Measurements from ENCODE around the gene SLC34A3. TPM values are rescaled to one million over a fixed set of nuclear protein-coding genes. Genes with fewer than 3 reads are reported as not detected.

The SLC34A3 gene
- total and polyA plus RNA-seq, 9 donors: 0.15 to 0.46 TPM; not detected in 7

GRCh38 chr9:137280474-137281344 lies 50.0 kb downstream of the SLC34A3 start:
- Histone ChIP-seq H3K36me3 (no peaks in the 10 kb centered on the region), H3K9me3 (no peaks in the 10 kb centered on the region), H3K27ac (no peak overlapping the region), H3K27me3 (no peaks in the 10 kb centered on the region), H3K4me3 (no peak overlapping the region), H3K4me1 (ENCODE audit: insufficient read depth) (peaks cover 12% of the 10 kb centered on the region)
- intact Hi-C loops (cut with DNase I): no loop called here
- DNase-seq: peak in 3 of 5 donors; percentile 17 to 38 (median 34)
- no peak for TF ChIP-seq POLR2A (IDR thresholded peaks at IDR 0.05)
- TF ChIP-seq, protein P1, sequence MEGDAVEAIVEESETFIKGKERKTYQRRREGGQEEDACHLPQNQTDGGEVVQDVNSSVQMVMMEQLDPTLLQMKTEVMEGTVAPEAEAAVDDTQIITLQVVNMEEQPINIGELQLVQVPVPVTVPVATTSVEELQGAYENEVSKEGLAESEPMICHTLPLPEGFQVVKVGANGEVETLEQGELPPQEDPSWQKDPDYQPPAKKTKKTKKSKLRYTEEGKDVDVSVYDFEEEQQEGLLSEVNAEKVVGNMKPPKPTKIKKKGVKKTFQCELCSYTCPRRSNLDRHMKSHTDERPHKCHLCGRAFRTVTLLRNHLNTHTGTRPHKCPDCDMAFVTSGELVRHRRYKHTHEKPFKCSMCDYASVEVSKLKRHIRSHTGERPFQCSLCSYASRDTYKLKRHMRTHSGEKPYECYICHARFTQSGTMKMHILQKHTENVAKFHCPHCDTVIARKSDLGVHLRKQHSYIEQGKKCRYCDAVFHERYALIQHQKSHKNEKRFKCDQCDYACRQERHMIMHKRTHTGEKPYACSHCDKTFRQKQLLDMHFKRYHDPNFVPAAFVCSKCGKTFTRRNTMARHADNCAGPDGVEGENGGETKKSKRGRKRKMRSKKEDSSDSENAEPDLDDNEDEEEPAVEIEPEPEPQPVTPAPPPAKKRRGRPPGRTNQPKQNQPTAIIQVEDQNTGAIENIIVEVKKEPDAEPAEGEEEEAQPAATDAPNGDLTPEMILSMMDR (IDR thresholded peaks at IDR 0.05): no peak
- TF ChIP-seq EP300 (IDR thresholded peaks at IDR 0.05): no peak
- WGBS, 3 donors: 74 to 81% (median 79%) methylated on average over 73 to 85 of the region's 85 CpGs

- no peak overlapping the region for H3K27ac ChIP-seq
- peaks cover 10% of the 10 kb centered on the region for H3K4me1 ChIP-seq (ENCODE audit: insufficient read depth)
- WGBS, 3 donors: 86 to 90% (median 90%) methylated on average over 38 to 39 of the region's 39 CpGs
- H3K27me3 ChIP-seq: no peaks in the 10 kb centered on the region
- DNase-seq: peak in 2 of 5 donors; percentile 25 to 34
- TF ChIP-seq EP300 (IDR thresholded peaks at IDR 0.05) (no peak), POLR2A (IDR thresholded peaks at IDR 0.05) (no peak)
- TF ChIP-seq, protein P1 (IDR thresholded peaks at IDR 0.05): no peak
- no peaks in the 10 kb centered on the region for H3K36me3 ChIP-seq
- H3K9me3 ChIP-seq: no peaks in the 10 kb centered on the region
- intact Hi-C loops (cut with DNase I): no loop called here
- H3K4me3 ChIP-seq: no peak overlapping the region
Measured at GRCh38 chr9:137281345-137282116, 50.8 kb downstream of the SLC34A3 start.

Other genes starting within 250 kb of the SLC34A3 start
Only the 30 nearest of the 31 such genes appear.
- gene PAXX, start 238.5 kb upstream of the SLC34A3 start, total RNA-seq: 10 to 100 TPM; 23.6 to 48.9 (median 37.5) TPM
- gene PAXX, start 238.5 kb upstream of the SLC34A3 start, polyA plus RNA-seq: 10 to 100 TPM in 1 of 2 donors, 1 to 10 TPM in 1; 1.1 to 47.8 TPM
- 1 to 10 TPM in 3 of 7 donors, under 1 TPM in 2, not detected in 2; 0.57 to 6.5 (median 1.5) TPM for gene CLIC3, start 234.3 kb upstream of the SLC34A3 start, total RNA-seq
- 1 to 10 TPM in 1 of 2 donors, not detected in 1; 1.1 TPM for gene CLIC3, start 234.3 kb upstream of the SLC34A3 start, polyA plus RNA-seq
- 10 to 100 TPM in 5 of 7 donors, 1 to 10 TPM in 2; 5.8 to 26.9 (median 13.7) TPM for gene ABCA2, start 202.7 kb upstream of the SLC34A3 start, total RNA-seq
- gene ABCA2, start 202.7 kb upstream of the SLC34A3 start, polyA plus RNA-seq: 10 to 100 TPM in 1 of 2 donors, 1 to 10 TPM in 1; 2.0 to 10.5 TPM
- gene FUT7, start 198.8 kb upstream of the SLC34A3 start, total RNA-seq: under 1 TPM in 1 of 7 donors, not detected in 6; 0.08 TPM
- gene FUT7, start 198.8 kb upstream of the SLC34A3 start, polyA plus RNA-seq: under 1 TPM in 1 of 2 donors, not detected in 1; 0.07 TPM
- 100 to 1,000 TPM in 2 of 7 donors, 10 to 100 TPM in 5; 22.3 to 112 (median 49.9) TPM for gene NPDC1, start 184.7 kb upstream of the SLC34A3 start, total RNA-seq
- 10 to 100 TPM in 1 of 2 donors, 1 to 10 TPM in 1; 2.1 to 67.9 TPM for gene NPDC1, start 184.7 kb upstream of the SLC34A3 start, polyA plus RNA-seq
- gene ENTPD2, start 176.8 kb upstream of the SLC34A3 start, total RNA-seq: 1 to 10 TPM in 4 of 7 donors, under 1 TPM in 3; 0.12 to 5.1 (median 1.0) TPM
- gene ENTPD2, start 176.8 kb upstream of the SLC34A3 start, polyA plus RNA-seq: under 1 TPM; 0.32 to 0.82 TPM
- under 1 TPM in 5 of 7 donors, not detected in 2; 0.24 to 0.62 (median 0.37) TPM for gene SAPCD2, start 160.3 kb upstream of the SLC34A3 start, total RNA-seq
- under 1 TPM; 0.10 to 0.15 TPM for gene SAPCD2, start 160.3 kb upstream of the SLC34A3 start, polyA plus RNA-seq
- 1 to 10 TPM; 1.3 to 6.3 (median 4.1) TPM for gene UAP1L1, start 153.4 kb upstream of the SLC34A3 start, total RNA-seq
- 1 to 10 TPM; 3.0 to 4.1 TPM for gene UAP1L1, start 153.4 kb upstream of the SLC34A3 start, polyA plus RNA-seq
- 10 to 100 TPM; 30.2 to 55.1 (median 38.6) TPM for gene MAN1B1, start 143.9 kb upstream of the SLC34A3 start, total RNA-seq
- gene MAN1B1, start 143.9 kb upstream of the SLC34A3 start, polyA plus RNA-seq: 100 to 1,000 TPM in 1 of 2 donors, 10 to 100 TPM in 1; 44.0 to 109 TPM
- 100 to 1,000 TPM in 2 of 7 donors, 10 to 100 TPM in 5; 39.8 to 117 (median 95.6) TPM for gene DPP7, start 116.2 kb upstream of the SLC34A3 start, total RNA-seq
- 10 to 100 TPM in 1 of 2 donors, 1 to 10 TPM in 1; 3.0 to 88.7 TPM for gene DPP7, start 116.2 kb upstream of the SLC34A3 start, polyA plus RNA-seq
- gene GRIN1, start 91.7 kb upstream of the SLC34A3 start, total RNA-seq: under 1 TPM in 1 of 7 donors, not detected in 6; 0.15 TPM
- gene GRIN1, start 91.7 kb upstream of the SLC34A3 start, polyA plus RNA-seq: not detected
- 1 to 10 TPM in 1 of 7 donors, under 1 TPM in 1, not detected in 5; 0.23 to 3.0 TPM for gene LRRC26, start 60.9 kb upstream of the SLC34A3 start, total RNA-seq
- gene LRRC26, start 60.9 kb upstream of the SLC34A3 start, polyA plus RNA-seq: not detected
- gene TMEM210, start 58.8 kb upstream of the SLC34A3 start, total RNA-seq: not detected
- gene TMEM210, start 58.8 kb upstream of the SLC34A3 start, polyA plus RNA-seq: not detected
- 10 to 100 TPM; 23.1 to 61.5 (median 53.9) TPM for gene ANAPC2, start 42.3 kb upstream of the SLC34A3 start, total RNA-seq
- gene ANAPC2, start 42.3 kb upstream of the SLC34A3 start, polyA plus RNA-seq: 10 to 100 TPM in 1 of 2 donors, 1 to 10 TPM in 1; 8.0 to 38.4 TPM
- 10 to 100 TPM; 34.5 to 60.7 (median 44.5) TPM for gene SSNA1, start 42.2 kb upstream of the SLC34A3 start, total RNA-seq
- 10 to 100 TPM in 1 of 2 donors, 1 to 10 TPM in 1; 1.6 to 47.3 TPM for gene SSNA1, start 42.2 kb upstream of the SLC34A3 start, polyA plus RNA-seq
- 10 to 100 TPM in 6 of 7 donors, 1 to 10 TPM in 1; 6.6 to 18.4 (median 15.9) TPM for gene TPRN, start 30.2 kb upstream of the SLC34A3 start, total RNA-seq
- 1 to 10 TPM in 1 of 2 donors, under 1 TPM in 1; 0.68 to 8.6 TPM for gene TPRN, start 30.2 kb upstream of the SLC34A3 start, polyA plus RNA-seq
- gene TMEM203, start 25.3 kb upstream of the SLC34A3 start, total RNA-seq: 10 to 100 TPM; 29.2 to 40.8 (median 37.5) TPM
- 10 to 100 TPM; 35.3 to 38.2 TPM for gene TMEM203, start 25.3 kb upstream of the SLC34A3 start, polyA plus RNA-seq
- gene NDOR1, start 25.2 kb upstream of the SLC34A3 start, total RNA-seq: 10 to 100 TPM in 4 of 7 donors, 1 to 10 TPM in 3; 3.7 to 15.2 (median 11.3) TPM
- 1 to 10 TPM; 1.1 to 7.2 TPM for gene NDOR1, start 25.2 kb upstream of the SLC34A3 start, polyA plus RNA-seq
- gene RNF208, start 8.7 kb upstream of the SLC34A3 start, total RNA-seq: 1 to 10 TPM in 5 of 7 donors, under 1 TPM in 1, not detected in 1; 0.92 to 6.5 (median 3.3) TPM
- 1 to 10 TPM in 1 of 2 donors, not detected in 1; 2.3 TPM for gene RNF208, start 8.7 kb upstream of the SLC34A3 start, polyA plus RNA-seq
- under 1 TPM in 4 of 7 donors, not detected in 3; 0.15 to 0.80 (median 0.33) TPM for gene CYSRT1, start 5.7 kb upstream of the SLC34A3 start, total RNA-seq
- gene CYSRT1, start 5.7 kb upstream of the SLC34A3 start, polyA plus RNA-seq: under 1 TPM in 1 of 2 donors, not detected in 1; 0.12 TPM
- gene RNF224, start 3.4 kb upstream of the SLC34A3 start, total RNA-seq: under 1 TPM in 1 of 7 donors, not detected in 6; 0.92 TPM
- gene RNF224, start 3.4 kb upstream of the SLC34A3 start, polyA plus RNA-seq: not detected
- 100 to 1,000 TPM in 6 of 7 donors, 10 to 100 TPM in 1; 88.0 to 234 (median 175) TPM for gene TUBB4B, start 10.4 kb downstream of the SLC34A3 start, total RNA-seq
- gene TUBB4B, start 10.4 kb downstream of the SLC34A3 start, polyA plus RNA-seq: 10 to 100 TPM; 62.8 to 88.6 TPM
- not detected for gene STPG3, start 20.4 kb downstream of the SLC34A3 start, total RNA-seq
- not detected for gene STPG3, start 20.4 kb downstream of the SLC34A3 start, polyA plus RNA-seq
- 10 to 100 TPM; 20.3 to 56.6 (median 44.5) TPM for gene NELFB, start 24.4 kb downstream of the SLC34A3 start, total RNA-seq
- gene NELFB, start 24.4 kb downstream of the SLC34A3 start, polyA plus RNA-seq: 10 to 100 TPM; 10.9 to 50.8 TPM
- gene TOR4A, start 46.8 kb downstream of the SLC34A3 start, total RNA-seq: 10 to 100 TPM in 4 of 7 donors, 1 to 10 TPM in 3; 6.4 to 16.3 (median 11.2) TPM
- 1 to 10 TPM in 1 of 2 donors, under 1 TPM in 1; 0.85 to 5.3 TPM for gene TOR4A, start 46.8 kb downstream of the SLC34A3 start, polyA plus RNA-seq
- 10 to 100 TPM in 1 of 7 donors, 1 to 10 TPM in 6; 1.3 to 13.8 (median 4.6) TPM for gene NRARP, start 71.4 kb downstream of the SLC34A3 start, total RNA-seq
- 1 to 10 TPM; 2.6 to 3.4 TPM for gene NRARP, start 71.4 kb downstream of the SLC34A3 start, polyA plus RNA-seq
- gene EXD3, start 192.3 kb downstream of the SLC34A3 start, total RNA-seq: 10 to 100 TPM; 19.5 to 30.6 (median 26.2) TPM
- 10 to 100 TPM in 1 of 2 donors, 1 to 10 TPM in 1; 1.0 to 19.4 TPM for gene EXD3, start 192.3 kb downstream of the SLC34A3 start, polyA plus RNA-seq
- gene NOXA1, start 192.5 kb downstream of the SLC34A3 start, total RNA-seq: 10 to 100 TPM in 5 of 7 donors, 1 to 10 TPM in 2; 8.5 to 18.5 (median 13.8) TPM
- gene NOXA1, start 192.5 kb downstream of the SLC34A3 start, polyA plus RNA-seq: 1 to 10 TPM in 1 of 2 donors, not detected in 1; 7.1 TPM
- under 1 TPM in 5 of 7 donors, not detected in 2; 0.10 to 0.57 (median 0.24) TPM for gene ENTPD8, start 210.5 kb downstream of the SLC34A3 start, total RNA-seq
- under 1 TPM in 1 of 2 donors, not detected in 1; 0.11 TPM for gene ENTPD8, start 210.5 kb downstream of the SLC34A3 start, polyA plus RNA-seq
- gene NSMF, start 228.4 kb downstream of the SLC34A3 start, total RNA-seq: 10 to 100 TPM; 22.9 to 50.3 (median 35.4) TPM
- gene NSMF, start 228.4 kb downstream of the SLC34A3 start, polyA plus RNA-seq: 10 to 100 TPM; 24.0 to 29.5 TPM

All from ovary (tissue), 9 donors.